Body of pancreas (tissue), 4 donors: ENCODE results near the gene TTC28. TPM values are rescaled to one million over a fixed set of nuclear protein-coding genes. Genes with fewer than 3 reads are reported as not detected.

Experiments used
- ATAC-seq: fragments of 150-250 bp; one replicate; pipeline ENCODE4 v1.9.1; 2016
- DNase-seq, 4 donors: peaks; one replicate each; pipeline ENCODE4 v3.0.0-alpha.2; 2019
- H3K27ac ChIP-seq, 4 donors: fragments of 200-600 bp; sonication (generic); 1 replicate in 3 of 4; 2 replicates in 1 of 4; pipeline versions ENCODE4 v1.5.1 to v1.6.1; 2016 to 2019; ENCODE audit warnings: mild to moderate bottlenecking in 1 of 4, mixed read lengths in 1 of 4, moderate library complexity in 1 of 4
- H3K27me3 ChIP-seq, 2 donors: fragments of 200-600 bp; sonication (generic); one replicate each; pipeline ENCODE4 v1.6.0; 2016; ENCODE audit warnings: mild to moderate bottlenecking in 1 of 2
- H3K36me3 ChIP-seq, 2 donors: fragments of 200-600 bp; sonication (generic); replicated peaks in 1 of 2; 2 replicates each; pipeline ENCODE4 v1.5.1; 2016; ENCODE audit warnings: low read depth in 2 of 2; ENCODE audit not compliant: insufficient read depth in 1 of 2
- H3K4me1 ChIP-seq: fragments of 200-600 bp; sonication (generic); one replicate; pipeline ENCODE4 v1.6.0; 2016
- H3K4me3 ChIP-seq, 2 donors: fragments of 200-600 bp; sonication (generic); 1 replicate in 1 of 2; 2 replicates in 1 of 2; pipeline ENCODE4 v1.5.1; 2016 to 2019
- H3K9me3 ChIP-seq, 3 donors: fragments of 200-600 bp; sonication (generic); 1 replicate in 2 of 3; 2 replicates in 1 of 3; pipeline ENCODE4 v1.5.1; 2016
- CTCF ChIP-seq, 7 experiments: fragments of 450-650 bp in 4 of 7; fragments of 200-600 bp in 3 of 7; sonication (generic) in 3 of 7; IDR thresholded peaks; one replicate each; pipeline ENCODE4 v1.5.1; 2016 to 2019; ENCODE audit warnings: antibody characterized with exemption in 7 of 7
- POLR2A ChIP-seq, 3 donors: fragments of 450-650 bp; IDR thresholded peaks; one replicate each; pipeline ENCODE4 v1.6.1; 2016; ENCODE audit warnings: antibody characterized with exemption in 3 of 3, mild to moderate bottlenecking in 2 of 3
- WGBS, 2 donors: methylation state at CpG; one replicate each; pipeline ENCODE4 v1.1.5; 2017; 5-methylcytosine and 5-hydroxymethylcytosine counted together
- intact Hi-C: fragments of 100-400 bp; cut with DNase I; formaldehyde crosslinking; loops from one replicate; pipeline ENCODE4 v1.15.1; 2023
- total RNA-seq, 2 donors: library from RNA; depleted of rRNA; stranded (reverse); fragments of >200 nt; gene quantifications; one replicate each; pipeline ENCODE4 v1.1.0, GENCODE V29; 2016

Gene TTC28
- total RNA-seq, 2 donors from 2014 or later: 21.0 to 87.3 TPM

- Histone ChIP-seq H3K27ac (peak overlapping the region in 2 of 4 donors; percentile 9 to 21), H3K4me1 (peaks cover 27% of the 10 kb centered on the region), H3K9me3 (no peaks in the 10 kb centered on the region), H3K4me3 (no peak overlapping the region), H3K36me3 (no peaks in the 10 kb centered on the region), H3K27me3 (no peaks in the 10 kb centered on the region)
- intact Hi-C loops: no loop called here
- WGBS, 2 donors: 14 to 18% methylated on average over 2 of the region's 2 CpGs
- DNase-seq (peak; percentile 77 to 86 (median 84)), ATAC-seq (peak; percentile 91)
- TF ChIP-seq CTCF (IDR thresholded peaks at IDR 0.05): no peak
- TF ChIP-seq POLR2A (IDR thresholded peaks at IDR 0.05): no peak
Measured at GRCh38 chr22:28435140-28435768, 244.4 kb downstream of the TTC28 start.

- H3K9me3 ChIP-seq: no peaks in the 10 kb centered on the region
- WGBS, 2 donors: 66 to 81% methylated on average over 2 of the region's 2 CpGs
- no peak overlapping the region for H3K27ac ChIP-seq
- DNase-seq (no peak), ATAC-seq (no peak)
- H3K27me3 ChIP-seq: no peaks in the 10 kb centered on the region
- H3K36me3 ChIP-seq: no peaks in the 10 kb centered on the region
- H3K4me1 ChIP-seq: peaks cover 22% of the 10 kb centered on the region
- no peak overlapping the region for H3K4me3 ChIP-seq
- intact Hi-C loops: no loop called here
- TF ChIP-seq CTCF (IDR thresholded peaks at IDR 0.05) (no peak), POLR2A (IDR thresholded peaks at IDR 0.05) (no peak)
Measured at GRCh38 chr22:28430466-28431025, 249.1 kb downstream of the TTC28 start.

GRCh38 chr22:28429711-28430110, 249.9 kb downstream of the TTC28 start:
- DNase-seq (no peak), ATAC-seq (no peak)
- Histone ChIP-seq H3K9me3 (no peaks in the 10 kb centered on the region), H3K27me3 (no peaks in the 10 kb centered on the region), H3K36me3 (no peaks in the 10 kb centered on the region), H3K4me3 (no peak overlapping the region), H3K27ac (no peak overlapping the region), H3K4me1 (peaks cover 22% of the 10 kb centered on the region)
- TF ChIP-seq CTCF (IDR thresholded peaks at IDR 0.05) (no peak), POLR2A (IDR thresholded peaks at IDR 0.05) (no peak)
- intact Hi-C loops: no loop called here

- TF ChIP-seq POLR2A (IDR thresholded peaks at IDR 0.05) (no peak), CTCF (IDR thresholded peaks at IDR 0.05) (no peak)
- no peaks in the 10 kb centered on the region for H3K27me3 ChIP-seq
- H3K9me3 ChIP-seq: no peaks in the 10 kb centered on the region
- no peak for ATAC-seq
- no peak overlapping the region for H3K4me3 ChIP-seq
- H3K4me1 ChIP-seq: peaks cover 23% of the 10 kb centered on the region
- no peak for DNase-seq
- intact Hi-C loops: no loop called here
- WGBS, 2 donors: 88 to 90% methylated on average over 1 of the region's 1 CpG
- no peaks in the 10 kb centered on the region for H3K36me3 ChIP-seq
- no peak overlapping the region for H3K27ac ChIP-seq
Measured at GRCh38 chr22:28428271-28428670, 251.4 kb downstream of the TTC28 start.
